SK-N-SH treated with all-trans-retinoic acid at 6 μM for 48 hours (cell line): ENCODE results near the gene BICRAL.

ENCODE experiments used
- ARNTL ChIP-seq: fragments of 450-650 bp; formaldehyde crosslinking; IDR thresholded peaks from 2 replicates; pipeline ENCODE4 v1.5.0; 2020; ENCODE audit warnings: low read depth, mild to moderate bottlenecking, moderate library complexity, borderline replicate concordance
- RARB ChIP-seq: fragments of 250-450 bp; sonication (Bioruptor Pico); IDR thresholded peaks from 2 replicates; pipeline ENCODE4 v1.8.0; 2021; ENCODE audit warnings: mild to moderate bottlenecking, moderate library complexity
- SNAI2 ChIP-seq: fragments of 250-450 bp; sonication (Bioruptor Pico); IDR thresholded peaks from 2 replicates; pipeline ENCODE4 v1.5.0; 2020; ENCODE audit warnings: mild to moderate bottlenecking, moderate library complexity
- ZFP30 ChIP-seq: fragments of 450-650 bp; formaldehyde crosslinking; IDR thresholded peaks from 2 replicates; pipeline ENCODE4 v1.5.0; 2022; ENCODE audit warnings: mild to moderate bottlenecking, moderate library complexity
- ZNF8 ChIP-seq: fragments of 450-650 bp; formaldehyde crosslinking; IDR thresholded peaks from 2 replicates; pipeline ENCODE4 v1.5.0; 2020; ENCODE audit warnings: mild to moderate bottlenecking, moderate library complexity
- TF ChIP-seq, protein P1 (sequence below): fragments of 250-450 bp; sonication (Bioruptor Pico); IDR thresholded peaks from 2 replicates; pipeline ENCODE4 v1.5.1; 2020; ENCODE audit warnings: low read depth, mild to moderate bottlenecking, moderate library complexity
- TF ChIP-seq, protein P2 (sequence below): fragments of 250-450 bp; sonication (Bioruptor Pico); IDR thresholded peaks from 2 replicates; pipeline ENCODE4 v1.8.0; 2020; ENCODE audit warnings: mild to moderate bottlenecking, moderate library complexity, borderline replicate concordance

DNA sequence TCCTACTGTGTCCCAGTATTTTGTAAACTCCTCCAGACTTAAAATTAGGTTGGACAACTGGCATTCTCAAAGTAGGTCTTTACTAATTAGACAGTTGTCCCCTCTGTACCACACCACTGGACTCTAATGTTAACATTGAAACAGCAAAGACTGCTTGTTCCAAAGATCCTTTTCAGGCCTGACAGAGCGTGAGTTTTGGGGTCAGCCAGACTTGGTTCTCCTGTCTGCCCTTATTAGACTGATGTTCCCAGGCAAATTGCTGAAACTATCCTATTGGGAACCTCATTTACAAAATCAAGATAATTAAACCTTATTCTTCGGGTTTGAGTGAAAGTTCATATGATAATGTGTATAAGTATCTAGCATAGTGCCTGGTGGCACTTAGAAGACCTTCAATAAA lies 3.7 kb upstream of the BICRAL start:
- no peak for TF ChIP-seq SNAI2 (CRISPR knock-in tag)
- TF ChIP-seq ARNTL: no peak
- no peak for TF ChIP-seq ZNF8 (CRISPR knock-in tag)
- TF ChIP-seq, protein P1, sequence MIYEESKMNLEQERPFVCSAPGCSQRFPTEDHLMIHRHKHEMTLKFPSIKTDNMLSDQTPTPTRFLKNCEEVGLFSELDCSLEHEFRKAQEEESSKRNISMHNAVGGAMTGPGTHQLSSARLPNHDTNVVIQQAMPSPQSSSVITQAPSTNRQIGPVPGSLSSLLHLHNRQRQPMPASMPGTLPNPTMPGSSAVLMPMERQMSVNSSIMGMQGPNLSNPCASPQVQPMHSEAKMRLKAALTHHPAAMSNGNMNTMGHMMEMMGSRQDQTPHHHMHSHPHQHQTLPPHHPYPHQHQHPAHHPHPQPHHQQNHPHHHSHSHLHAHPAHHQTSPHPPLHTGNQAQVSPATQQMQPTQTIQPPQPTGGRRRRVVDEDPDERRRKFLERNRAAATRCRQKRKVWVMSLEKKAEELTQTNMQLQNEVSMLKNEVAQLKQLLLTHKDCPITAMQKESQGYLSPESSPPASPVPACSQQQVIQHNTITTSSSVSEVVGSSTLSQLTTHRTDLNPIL (CRISPR knock-in tag): no peak
- TF ChIP-seq, protein P2, sequence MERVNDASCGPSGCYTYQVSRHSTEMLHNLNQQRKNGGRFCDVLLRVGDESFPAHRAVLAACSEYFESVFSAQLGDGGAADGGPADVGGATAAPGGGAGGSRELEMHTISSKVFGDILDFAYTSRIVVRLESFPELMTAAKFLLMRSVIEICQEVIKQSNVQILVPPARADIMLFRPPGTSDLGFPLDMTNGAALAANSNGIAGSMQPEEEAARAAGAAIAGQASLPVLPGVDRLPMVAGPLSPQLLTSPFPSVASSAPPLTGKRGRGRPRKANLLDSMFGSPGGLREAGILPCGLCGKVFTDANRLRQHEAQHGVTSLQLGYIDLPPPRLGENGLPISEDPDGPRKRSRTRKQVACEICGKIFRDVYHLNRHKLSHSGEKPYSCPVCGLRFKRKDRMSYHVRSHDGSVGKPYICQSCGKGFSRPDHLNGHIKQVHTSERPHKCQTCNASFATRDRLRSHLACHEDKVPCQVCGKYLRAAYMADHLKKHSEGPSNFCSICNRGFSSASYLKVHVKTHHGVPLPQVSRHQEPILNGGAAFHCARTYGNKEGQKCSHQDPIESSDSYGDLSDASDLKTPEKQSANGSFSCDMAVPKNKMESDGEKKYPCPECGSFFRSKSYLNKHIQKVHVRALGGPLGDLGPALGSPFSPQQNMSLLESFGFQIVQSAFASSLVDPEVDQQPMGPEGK (CRISPR knock-in tag): no peak
- no peak for TF ChIP-seq ZFP30 (CRISPR knock-in tag)
- TF ChIP-seq RARB: no peak
